ENCODE results near the gene AGBL4. TPM values are rescaled to one million over a fixed set of nuclear protein-coding genes. Genes with fewer than 3 reads are reported as not detected.
"Not testable (repeated sequence)": the region's sequence is repeated elsewhere in the genome, so short reads cannot be mapped to it uniquely, and the experiment has no call there.

AGBL4 gene
- total RNA-seq, 1 experiment from 2014 or later = not detected

DNA sequence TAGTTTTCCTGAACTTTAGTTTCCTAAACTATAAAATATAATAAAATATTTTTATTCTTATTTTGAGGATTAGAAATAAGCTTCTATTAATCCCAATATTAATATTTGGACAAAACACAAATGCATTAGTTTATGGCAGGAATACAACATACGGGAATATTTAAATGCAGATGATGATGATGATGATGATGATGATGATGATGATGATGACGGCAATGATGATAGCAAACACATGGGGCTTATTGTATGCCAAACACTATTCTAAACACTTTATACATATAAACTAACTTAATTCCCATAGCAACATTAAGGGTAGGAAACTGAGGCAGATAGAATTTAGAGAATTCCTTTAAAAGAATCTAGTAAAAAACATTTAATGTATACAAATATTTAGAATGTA is 705.5 kb downstream of the AGBL4 start:
- TF ChIP-seq, protein P1, sequence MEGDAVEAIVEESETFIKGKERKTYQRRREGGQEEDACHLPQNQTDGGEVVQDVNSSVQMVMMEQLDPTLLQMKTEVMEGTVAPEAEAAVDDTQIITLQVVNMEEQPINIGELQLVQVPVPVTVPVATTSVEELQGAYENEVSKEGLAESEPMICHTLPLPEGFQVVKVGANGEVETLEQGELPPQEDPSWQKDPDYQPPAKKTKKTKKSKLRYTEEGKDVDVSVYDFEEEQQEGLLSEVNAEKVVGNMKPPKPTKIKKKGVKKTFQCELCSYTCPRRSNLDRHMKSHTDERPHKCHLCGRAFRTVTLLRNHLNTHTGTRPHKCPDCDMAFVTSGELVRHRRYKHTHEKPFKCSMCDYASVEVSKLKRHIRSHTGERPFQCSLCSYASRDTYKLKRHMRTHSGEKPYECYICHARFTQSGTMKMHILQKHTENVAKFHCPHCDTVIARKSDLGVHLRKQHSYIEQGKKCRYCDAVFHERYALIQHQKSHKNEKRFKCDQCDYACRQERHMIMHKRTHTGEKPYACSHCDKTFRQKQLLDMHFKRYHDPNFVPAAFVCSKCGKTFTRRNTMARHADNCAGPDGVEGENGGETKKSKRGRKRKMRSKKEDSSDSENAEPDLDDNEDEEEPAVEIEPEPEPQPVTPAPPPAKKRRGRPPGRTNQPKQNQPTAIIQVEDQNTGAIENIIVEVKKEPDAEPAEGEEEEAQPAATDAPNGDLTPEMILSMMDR (IDR thresholded peaks at IDR 0.05; ENCODE audit: insufficient read depth in 1 of 2, low read depth in 1 of 2, low read length in 1 of 2, severe bottlenecking in 1 of 2, unreplicated experiment in 1 of 2) = no peak
- Mint-ChIP-seq H3K36me3 (ENCODE audit: insufficient read depth, unreplicated experiment) (no peaks in the 10 kb centered on the region), H3K27ac (ENCODE audit: unreplicated experiment) (no peak overlapping the region), H3K4me3 (ENCODE audit: unreplicated experiment) (no peak overlapping the region), H3K9me3 (ENCODE audit: unreplicated experiment) (peaks cover 8% of the 10 kb centered on the region), H3K4me1 (ENCODE audit: low read depth, unreplicated experiment) (no peaks in the 10 kb centered on the region), H3K27me3 (ENCODE audit: insufficient read depth, unreplicated experiment) (no peaks in the 10 kb centered on the region)
- DNase-seq = no peak
- Histone ChIP-seq H3K27me3 (replicated peaks; ENCODE audit: control insufficient read depth, insufficient read depth, low read length) (no peaks in the 10 kb centered on the region), H3K4me1 (no peaks in the 10 kb centered on the region), H3K9me3 (no peaks in the 10 kb centered on the region), H3K36me3 (ENCODE audit: control insufficient read depth, insufficient read depth, low read length) (no peaks in the 10 kb centered on the region), H3K4me3 (ENCODE audit: low read depth, low read length) (no peak overlapping the region)
- POLR2A ChIA-PET = no interaction called here
- no TSS peak for BruUV-seq (replicated peaks)
- intact Hi-C loops (cut with micrococcal nuclease; ENCODE audit: unreplicated experiment) = no loop called here
- CTCF ChIA-PET = no interaction called here

DNA sequence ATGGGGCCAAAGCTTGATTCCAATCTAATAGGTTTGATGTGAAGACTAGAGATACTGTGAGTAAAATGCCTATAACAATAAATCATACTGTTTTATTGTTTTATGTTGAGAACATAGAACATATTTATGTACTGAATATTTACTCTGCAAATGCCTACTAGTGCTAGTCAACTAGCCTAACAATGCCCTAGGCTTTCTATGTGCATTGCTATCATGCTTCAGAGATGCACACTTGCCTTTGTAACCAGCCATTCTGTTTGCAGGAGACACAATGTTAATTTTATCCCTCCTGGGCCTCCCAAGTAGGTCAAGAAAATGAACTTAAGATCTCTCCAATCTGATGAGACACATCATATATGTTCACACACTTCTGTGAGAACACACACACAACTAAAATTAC is 716.3 kb downstream of the AGBL4 start:
- no peak for DNase-seq

DNA sequence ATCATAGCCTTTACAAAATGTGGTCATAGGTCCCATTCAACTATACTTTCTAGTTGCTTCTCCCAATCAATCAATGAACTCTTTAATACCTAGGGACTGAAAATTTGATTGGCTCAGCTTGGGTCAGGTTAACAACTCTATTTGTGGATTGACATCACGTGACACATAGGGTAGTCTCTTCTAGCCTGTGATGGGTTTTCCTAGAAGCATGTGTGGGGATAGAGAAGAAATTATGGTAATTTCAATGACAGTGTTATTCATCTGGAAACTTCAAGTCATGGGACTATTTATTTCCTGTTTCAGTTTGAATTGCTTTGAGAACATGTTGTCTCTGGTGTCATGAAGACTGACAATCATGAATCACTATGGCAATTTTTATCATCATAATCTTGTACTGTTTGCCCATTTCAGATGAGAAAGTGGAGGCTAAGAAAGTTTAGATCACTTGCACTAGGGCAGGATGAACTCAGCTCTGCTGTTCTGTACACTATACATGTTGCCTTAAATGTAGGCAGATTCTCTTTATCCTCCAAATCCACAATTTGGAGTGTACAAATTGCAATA is 717.2 kb downstream of the AGBL4 start:
- intact Hi-C loops (cut with micrococcal nuclease; ENCODE audit: unreplicated experiment) = no loop called here
- TF ChIP-seq, protein P1 (IDR thresholded peaks at IDR 0.05; ENCODE audit: insufficient read depth in 1 of 2, low read depth in 1 of 2, low read length in 1 of 2, severe bottlenecking in 1 of 2, unreplicated experiment in 1 of 2) = no peak
- Histone ChIP-seq H3K36me3 (ENCODE audit: control insufficient read depth, insufficient read depth, low read length) (no peaks in the 10 kb centered on the region), H3K4me1 (no peaks in the 10 kb centered on the region), H3K4me3 (ENCODE audit: low read depth, low read length) (no peak overlapping the region), H3K27me3 (replicated peaks; ENCODE audit: control insufficient read depth, insufficient read depth, low read length) (no peaks in the 10 kb centered on the region), H3K9me3 (no peaks in the 10 kb centered on the region)
- no peaks in the 10 kb centered on the region for H3K36me3 Mint-ChIP-seq (ENCODE audit: insufficient read depth, unreplicated experiment)
- CTCF ChIA-PET = no interaction called here
- peaks cover 33% of the 10 kb centered on the region for H3K9me3 Mint-ChIP-seq (ENCODE audit: unreplicated experiment)
- POLR2A ChIA-PET = no interaction called here
- no peak for DNase-seq
- peaks cover 8% of the 10 kb centered on the region for H3K4me1 Mint-ChIP-seq (ENCODE audit: low read depth, unreplicated experiment)
- H3K27ac Mint-ChIP-seq (ENCODE audit: unreplicated experiment) = no peak overlapping the region
- no TSS peak for BruUV-seq (replicated peaks)
- no peaks in the 10 kb centered on the region for H3K27me3 Mint-ChIP-seq (ENCODE audit: insufficient read depth, unreplicated experiment)
- H3K4me3 Mint-ChIP-seq (ENCODE audit: unreplicated experiment) = no peak overlapping the region

More for the DNA sequence above, 716.3 kb downstream of the AGBL4 start:
- Histone ChIP-seq H3K9me3 (no peaks in the 10 kb centered on the region), H3K4me3 (ENCODE audit: low read depth, low read length) (no peak overlapping the region), H3K4me1 (no peaks in the 10 kb centered on the region), H3K36me3 (ENCODE audit: control insufficient read depth, insufficient read depth, low read length) (no peaks in the 10 kb centered on the region), H3K27me3 (replicated peaks; ENCODE audit: control insufficient read depth, insufficient read depth, low read length) (no peaks in the 10 kb centered on the region)
- intact Hi-C loops (cut with micrococcal nuclease; ENCODE audit: unreplicated experiment) = no loop called here
- ChIA-PET CTCF (no interaction called here), POLR2A (no interaction called here)
- Mint-ChIP-seq H3K27me3 (ENCODE audit: insufficient read depth, unreplicated experiment) (no peaks in the 10 kb centered on the region), H3K4me1 (ENCODE audit: low read depth, unreplicated experiment) (peaks cover 8% of the 10 kb centered on the region), H3K36me3 (ENCODE audit: insufficient read depth, unreplicated experiment) (no peaks in the 10 kb centered on the region), H3K27ac (ENCODE audit: unreplicated experiment) (no peak overlapping the region), H3K4me3 (ENCODE audit: unreplicated experiment) (no peak overlapping the region), H3K9me3 (ENCODE audit: unreplicated experiment) (peaks cover 33% of the 10 kb centered on the region)
- no TSS peak for BruUV-seq (replicated peaks)
- TF ChIP-seq, protein P1 (IDR thresholded peaks at IDR 0.05; ENCODE audit: insufficient read depth in 1 of 2, low read depth in 1 of 2, low read length in 1 of 2, severe bottlenecking in 1 of 2, unreplicated experiment in 1 of 2) = no peak

GRCh38 chr1:49302400-49302799 is 721.4 kb downstream of the AGBL4 start:
- intact Hi-C loops (cut with micrococcal nuclease; ENCODE audit: unreplicated experiment); BruUV-seq (replicated peaks); POLR2A ChIA-PET: not testable (repeated sequence)

More at GRCh38 chr1:49302400-49302799, 721.4 kb downstream of the AGBL4 start:
- H3K36me3 ChIP-seq (ENCODE audit: control insufficient read depth, insufficient read depth, low read length); H3K27me3 Mint-ChIP-seq (ENCODE audit: insufficient read depth, unreplicated experiment); H3K4me1 ChIP-seq; H3K4me3 ChIP-seq (ENCODE audit: low read depth, low read length); H3K4me1 Mint-ChIP-seq (ENCODE audit: low read depth, unreplicated experiment); H3K9me3 ChIP-seq; H3K36me3 Mint-ChIP-seq (ENCODE audit: insufficient read depth, unreplicated experiment); CTCF ChIA-PET; H3K4me3 Mint-ChIP-seq (ENCODE audit: unreplicated experiment); H3K27me3 ChIP-seq (replicated peaks; ENCODE audit: control insufficient read depth, insufficient read depth, low read length); H3K27ac Mint-ChIP-seq (ENCODE audit: unreplicated experiment); DNase-seq: not testable (repeated sequence)
- peaks cover 30% of the 10 kb centered on the region for H3K9me3 Mint-ChIP-seq (ENCODE audit: unreplicated experiment)
